SH-SY5Y (cell line): ENCODE measurements around the gene HAVCR1.

Experiments
- GATA2 ChIP-seq: IDR thresholded peaks from 2 replicates; pipeline ENCODE4 v1.6.1; 2011; ENCODE audit warnings: mild to moderate bottlenecking, low read depth, low read length
- GATA3 ChIP-seq: IDR thresholded peaks from 2 replicates; pipeline ENCODE4 v1.6.1; 2011; ENCODE audit warnings: low read depth, mild to moderate bottlenecking, low read length, moderate library complexity

DNA sequence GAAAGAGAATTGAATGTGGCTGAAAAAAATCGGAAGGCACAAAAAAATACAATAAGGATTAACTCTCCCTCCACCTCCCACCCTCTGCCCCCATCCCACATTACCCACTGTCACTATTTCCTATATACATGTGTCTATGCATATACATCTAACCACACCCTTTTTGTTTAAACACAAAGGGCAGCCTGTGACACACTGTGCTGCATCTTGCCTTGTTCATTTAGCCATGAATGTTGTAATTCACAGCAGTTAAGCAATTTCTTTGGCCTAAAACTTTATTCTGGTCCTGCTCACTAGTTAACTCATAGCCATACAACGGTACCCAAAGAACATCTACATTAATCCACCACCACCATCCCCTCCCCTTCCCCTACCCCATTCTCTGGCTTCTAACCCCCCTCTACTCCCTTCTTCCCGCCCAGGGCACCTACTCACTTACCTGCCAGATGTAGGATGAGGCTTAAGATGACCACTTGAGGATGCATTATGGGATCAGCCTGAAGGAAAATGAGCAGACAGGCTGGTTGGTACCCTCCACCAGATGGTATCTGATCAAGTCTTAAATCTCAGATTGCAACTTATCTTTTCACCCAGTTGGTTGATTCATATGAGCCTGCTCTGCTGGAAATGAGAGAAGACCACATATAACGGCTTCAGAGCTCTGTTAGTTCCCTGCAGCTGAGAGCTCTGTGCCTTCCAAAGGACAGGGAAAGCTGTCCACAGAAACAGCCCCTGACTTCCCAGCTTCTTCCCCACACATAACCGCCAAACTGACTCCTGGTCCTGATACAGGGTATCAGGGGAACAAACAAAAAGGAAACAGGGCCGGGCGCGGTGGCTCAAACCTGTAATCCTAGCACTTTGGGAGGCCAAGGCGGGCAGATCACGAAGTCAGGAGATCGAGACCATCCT lies 1.2 kb downstream of the HAVCR1 start:
- TF ChIP-seq GATA2 (no peak), GATA3 (no peak)
